ENCODE data around the gene JPH2.

JPH2 gene

GRCh38 chr20:44126445-44126844 lies 60.5 kb downstream of the JPH2 start:
- no peak for DNase-seq

- no peak for DNase-seq
Observed at GRCh38 chr20:44125332-44126127, 61.5 kb downstream of the JPH2 start.

- DNase-seq = no peak
Observed at GRCh38 chr20:44123874-44124535, 63.0 kb downstream of the JPH2 start.

- no peak for DNase-seq
Observed at GRCh38 chr20:44123251-44123650, 63.7 kb downstream of the JPH2 start.

DNA sequence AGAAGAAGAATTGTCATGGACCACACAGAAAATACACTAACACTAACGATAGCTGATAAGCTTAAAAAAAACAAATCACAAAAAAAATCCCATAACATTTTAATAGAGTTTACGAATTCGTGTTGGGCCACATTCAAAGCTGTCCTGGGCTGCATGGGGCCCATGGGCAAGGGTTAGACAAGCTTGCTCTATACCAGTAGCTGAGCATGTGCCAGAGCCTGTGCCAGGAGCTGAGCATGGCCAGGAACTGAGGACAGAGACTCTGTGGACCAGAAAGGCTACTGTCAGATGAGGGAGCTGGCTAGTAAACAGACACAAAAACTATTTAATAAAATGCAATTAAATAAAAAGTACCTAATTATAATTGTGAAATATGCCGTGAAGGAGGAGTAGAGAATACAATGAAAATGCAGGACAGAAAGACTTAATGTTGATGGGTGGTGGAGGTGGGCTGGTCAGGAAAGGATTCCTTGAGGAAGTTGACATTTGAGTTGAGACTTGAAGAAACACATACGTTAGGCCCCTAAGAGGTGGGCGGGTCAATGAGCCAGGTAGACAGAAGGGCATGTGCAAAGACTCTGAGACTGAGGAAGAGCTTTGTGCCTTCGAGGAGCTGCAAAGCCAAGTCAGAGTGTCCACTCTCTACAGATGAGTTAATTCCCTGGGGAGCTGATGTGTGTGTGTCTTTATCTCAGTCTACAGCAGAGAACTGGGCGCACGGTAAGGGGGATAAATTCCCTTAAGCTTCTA lies 66.1 kb downstream of the JPH2 start:
- DNase-seq = no peak

DNA sequence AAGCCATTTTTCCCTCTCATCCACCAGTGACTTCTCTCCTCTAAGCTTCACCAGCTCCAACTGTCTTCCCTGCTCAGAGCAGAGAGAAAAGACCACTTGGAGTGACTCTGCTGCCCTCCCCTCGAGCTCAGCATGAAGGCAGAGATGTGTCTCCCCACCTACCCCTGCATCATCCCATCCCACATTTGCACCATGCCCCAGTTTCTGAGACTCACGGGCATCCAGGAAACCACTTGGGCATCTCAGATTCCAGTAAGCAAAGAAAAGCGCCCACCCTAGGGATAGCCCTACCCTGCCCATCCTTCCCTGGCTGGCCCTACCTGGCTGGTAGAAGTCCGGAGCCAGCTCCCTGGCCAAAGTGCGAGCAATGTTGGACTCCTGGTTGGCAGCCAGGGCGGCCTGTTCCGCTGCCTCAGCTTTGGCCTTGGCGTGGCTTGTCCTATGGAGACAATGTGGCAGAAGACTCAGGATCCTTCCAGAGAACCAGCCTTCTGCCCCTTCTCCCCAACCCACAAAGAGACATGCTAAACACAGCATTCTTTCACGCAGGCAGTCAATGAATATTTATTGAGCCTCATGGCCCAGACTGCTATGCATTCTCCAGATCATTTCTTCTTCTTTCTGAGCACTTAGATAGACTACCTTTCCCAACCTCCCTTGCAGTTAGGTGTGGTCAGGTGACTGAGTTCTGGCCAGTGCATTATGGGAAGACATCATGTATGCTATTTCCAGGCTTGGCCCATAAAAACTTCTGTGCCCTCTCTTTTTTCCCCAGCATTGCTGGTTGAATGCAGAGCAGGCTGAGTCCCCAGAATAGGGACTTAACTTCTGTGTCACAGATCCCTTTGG lies 68.6 kb downstream of the JPH2 start:
- no peak for DNase-seq

- DNase-seq = no peak
Observed at GRCh38 chr20:44117296-44118184, 69.4 kb downstream of the JPH2 start.

DNA sequence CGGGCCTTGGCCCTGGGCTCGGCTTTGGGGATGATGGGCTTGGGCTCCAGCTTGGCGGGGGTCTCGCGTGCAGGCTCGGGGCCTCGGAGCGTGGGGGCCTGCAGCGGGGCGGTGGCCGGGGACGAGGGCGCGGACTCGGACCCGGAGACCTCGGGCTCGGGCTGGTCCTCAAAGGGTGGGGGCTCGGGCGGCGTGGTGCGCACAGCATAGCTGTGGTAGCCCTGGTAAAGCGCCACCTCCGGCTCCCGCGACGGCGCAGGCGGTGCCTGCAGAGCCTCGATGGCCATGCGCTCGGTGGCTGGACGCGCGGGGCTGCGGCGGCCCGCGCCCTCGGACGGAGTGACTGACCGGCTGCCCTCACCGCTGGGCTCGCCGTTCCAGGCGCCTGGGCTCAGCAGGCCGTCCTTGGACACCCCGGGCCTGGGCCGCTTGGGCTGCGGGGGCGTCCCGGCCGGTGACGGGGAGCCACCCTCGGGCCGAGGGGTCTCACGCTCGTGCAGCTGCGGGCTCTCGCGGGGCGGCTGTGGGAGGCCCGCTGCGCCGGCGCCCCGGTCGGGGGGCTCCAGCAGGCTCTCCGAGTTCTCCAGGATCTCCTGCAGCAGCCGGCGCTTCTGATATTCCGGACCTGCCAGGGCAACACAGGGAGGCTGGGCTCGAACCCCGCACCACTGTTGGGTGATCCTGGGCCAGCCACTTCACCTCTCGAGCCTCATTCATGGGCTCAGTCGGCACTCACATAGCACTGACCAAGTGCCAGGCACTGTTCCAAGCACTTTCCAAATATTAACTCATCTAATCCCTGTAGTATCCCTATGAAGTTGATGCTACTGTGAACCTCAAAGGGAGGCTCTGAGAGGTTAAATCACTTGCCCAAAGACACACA lies 71.0 kb downstream of the JPH2 start:
- DNase-seq = no peak

DNA sequence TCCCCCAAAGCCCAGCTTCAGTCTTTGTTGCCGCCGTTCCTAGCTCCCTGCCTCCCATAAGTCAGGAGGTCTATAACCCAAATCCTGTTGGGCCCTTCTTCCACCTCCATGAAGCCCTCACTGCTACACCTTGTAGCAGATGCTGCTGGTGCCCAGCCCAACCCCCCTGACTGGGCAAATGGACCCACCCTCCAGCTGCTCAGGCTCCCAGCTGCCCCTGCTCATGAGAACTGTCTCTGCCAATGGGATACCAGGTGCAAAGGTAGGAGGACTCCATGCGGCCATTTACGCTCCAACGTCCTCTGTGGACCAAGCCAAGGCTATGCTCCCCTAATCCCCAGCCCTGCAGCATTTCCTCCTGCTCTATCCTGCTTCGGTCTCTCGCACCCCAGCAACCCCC lies 71.8 kb downstream of the JPH2 start:
- no peak for DNase-seq

DNA sequence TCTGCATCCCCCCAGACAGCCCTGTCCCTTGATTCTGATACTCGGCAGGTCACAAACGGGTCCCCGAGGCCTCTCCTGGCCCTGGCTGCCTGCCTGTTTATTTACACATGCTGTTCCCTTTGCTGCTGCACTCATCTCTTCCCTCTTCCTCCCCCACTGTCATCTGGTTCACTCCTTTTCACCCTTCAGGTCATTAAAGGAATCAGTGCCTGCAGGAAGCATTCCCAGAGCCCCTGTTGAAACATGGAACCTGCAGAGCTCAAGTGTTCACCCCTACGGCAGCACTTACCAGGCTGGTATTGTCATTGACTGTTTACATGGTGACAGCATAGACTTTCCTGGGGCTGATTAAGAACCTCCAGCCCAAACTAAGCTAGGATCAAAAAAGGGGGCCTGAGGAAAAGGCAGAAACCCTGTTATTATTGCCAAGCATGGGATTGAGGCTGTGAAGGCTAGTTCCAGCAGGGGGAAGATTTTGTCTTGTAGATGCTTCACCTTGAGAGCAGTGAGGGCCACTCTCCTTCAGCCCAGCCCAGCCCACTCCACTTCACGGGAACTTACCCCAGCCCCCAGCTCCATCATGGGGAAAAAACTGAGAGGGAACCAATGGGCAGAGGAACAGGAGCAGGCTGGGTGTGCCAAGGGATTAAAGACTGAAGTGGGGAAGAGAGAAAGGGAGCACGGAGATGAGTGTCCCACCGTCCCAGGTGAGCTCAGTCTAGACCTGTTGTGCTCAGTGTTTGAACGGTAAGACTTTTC lies 73.2 kb downstream of the JPH2 start:
- no peak for DNase-seq

GRCh38 chr20:44112889-44113617 lies 73.9 kb downstream of the JPH2 start:
- DNase-seq = no peak

DNA sequence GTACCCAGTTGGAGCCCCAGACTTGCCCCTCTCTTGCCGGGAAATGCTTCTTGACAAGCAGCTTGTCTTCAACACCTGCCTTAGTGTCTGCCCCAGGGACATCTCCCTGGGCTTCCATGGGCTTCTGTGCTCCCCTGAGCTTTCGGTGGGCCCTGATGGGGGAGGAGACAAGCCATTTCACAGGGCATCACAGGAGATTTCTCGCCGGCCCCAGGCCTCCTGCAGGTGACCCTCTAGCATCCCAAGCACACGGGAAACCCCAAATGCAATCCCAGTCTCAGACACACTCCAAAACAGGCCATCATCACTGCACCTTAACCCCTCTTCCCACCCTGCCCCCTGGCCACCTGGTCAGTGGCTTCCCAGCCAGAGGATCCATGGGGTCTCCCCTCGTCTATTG lies 74.5 kb downstream of the JPH2 start:
- DNase-seq = no peak

DNA sequence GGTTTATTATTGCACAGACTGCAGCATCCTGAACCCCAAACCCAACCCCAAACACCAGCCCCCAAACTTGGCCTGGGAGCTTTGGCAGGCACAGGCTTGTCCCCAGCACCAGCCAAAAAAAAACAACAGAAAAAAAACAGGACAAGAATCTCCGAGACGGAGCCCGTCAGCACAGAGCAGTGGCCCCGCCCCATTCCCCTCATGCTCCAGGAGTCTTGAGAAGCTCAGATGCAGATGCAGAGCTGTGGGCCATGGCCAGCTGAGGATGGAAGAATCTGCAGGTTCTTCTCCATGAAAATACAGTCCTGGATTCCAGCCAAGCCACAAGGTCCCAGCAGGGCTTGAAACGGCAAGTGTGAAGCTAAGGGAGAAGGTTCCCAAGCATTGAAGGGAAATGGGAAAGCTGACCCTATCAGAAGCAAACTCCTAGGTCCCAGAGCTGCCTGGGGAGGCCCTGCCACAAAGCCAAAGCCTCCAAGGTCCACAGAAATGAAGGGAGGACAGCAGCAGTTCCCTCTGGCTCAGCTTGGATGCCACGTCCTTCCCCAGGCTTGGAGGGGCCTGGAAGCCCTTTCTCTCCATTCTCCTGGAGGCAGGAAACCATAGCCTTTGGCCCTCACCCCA lies 75.2 kb downstream of the JPH2 start:
- DNase-seq = no peak

GRCh38 chr20:44110816-44111568 lies 76.0 kb downstream of the JPH2 start:
- DNase-seq = no peak

DNA sequence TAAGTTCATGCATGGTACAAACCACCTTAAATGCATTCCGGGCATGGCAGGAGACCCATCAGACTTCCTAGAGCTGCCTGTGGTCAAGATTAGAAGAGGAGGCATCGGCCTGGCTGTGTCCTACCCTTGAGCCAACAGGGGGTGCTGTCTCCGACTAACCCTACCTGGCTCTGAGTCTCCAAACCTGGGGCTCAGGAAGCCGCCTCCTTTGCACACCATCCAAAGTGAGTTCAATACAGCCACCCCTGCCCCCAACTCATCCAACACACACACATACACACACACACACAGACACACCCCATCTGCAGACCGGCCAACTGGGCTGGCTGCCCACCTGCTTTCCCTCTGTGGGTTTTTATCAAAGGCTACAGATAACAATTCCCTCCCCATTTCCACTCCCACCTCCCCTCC lies 77.0 kb downstream of the JPH2 start:
- DNase-seq = no peak

DNA sequence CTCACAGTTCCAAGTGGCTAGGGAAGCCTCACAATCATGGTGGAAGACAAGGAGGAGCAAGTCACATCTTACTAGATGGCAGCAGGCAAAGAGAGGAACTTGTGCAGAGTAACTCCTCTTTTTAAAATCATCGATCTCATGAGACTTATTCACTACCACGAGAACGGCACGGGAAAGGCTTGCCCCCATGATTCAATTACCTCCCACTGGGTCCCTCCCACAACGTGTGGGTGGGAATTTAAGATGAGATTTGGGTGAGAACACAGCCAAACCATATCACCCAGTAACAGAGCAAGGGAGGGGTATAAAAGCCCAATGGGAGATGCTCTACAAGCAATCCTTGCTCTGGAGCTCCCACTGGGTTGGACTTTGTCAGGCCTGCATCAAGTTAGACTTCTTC lies 80.4 kb downstream of the JPH2 start:
- no peak for DNase-seq

Data from hypothalamus (tissue), 51 donors.